HG03064 (cell line): ENCODE data around the gene DNAH8.

Experiments used
- ATAC-seq: cut with Tn5 transposase; IDR thresholded peaks from one replicate; pipeline ENCODE4 v1.9.1; 2021; ENCODE audit warnings: low read depth; ENCODE audit not compliant: unreplicated experiment

DNAH8 gene

GRCh38 chr6:38701551-38701950 is 13.6 kb upstream of the DNAH8 start:
- ATAC-seq = no peak

- peak; percentile 99 for ATAC-seq
Measured at GRCh38 chr6:38702558-38703397, 12.3 kb upstream of the DNAH8 start, which contains the start of gene GLO1. Gene GLO1 (minus strand): TSS chr6:38703145. CDS start chr6:38703054, 91 bp downstream.

- ATAC-seq = no peak
Measured at GRCh38 chr6:38703949-38704590, 11.0 kb upstream of the DNAH8 start.

- ATAC-seq = no peak
Measured at GRCh38 chr6:38705924-38706323, 9.2 kb upstream of the DNAH8 start.

- ATAC-seq = no peak
Measured at GRCh38 chr6:38708496-38708895, 6.6 kb upstream of the DNAH8 start.

GRCh38 chr6:38713812-38714211 is 1.3 kb upstream of the DNAH8 start:
- no peak for ATAC-seq

GRCh38 chr6:38714239-38715015 is 684 bp upstream of the DNAH8 start:
- no peak for ATAC-seq

GRCh38 chr6:38716825-38717224 is 1.7 kb downstream of the DNAH8 start:
- ATAC-seq = no peak

- ATAC-seq = no peak
Measured at GRCh38 chr6:38719358-38719757, 4.2 kb downstream of the DNAH8 start.

GRCh38 chr6:38720295-38720694 is 5.2 kb downstream of the DNAH8 start:
- no peak for ATAC-seq

- ATAC-seq = no peak
Measured at GRCh38 chr6:38722038-38722437, 6.9 kb downstream of the DNAH8 start.

- no peak for ATAC-seq
Measured at GRCh38 chr6:38722727-38723334, 7.7 kb downstream of the DNAH8 start.

- ATAC-seq = no peak
Measured at GRCh38 chr6:38723783-38724182, 8.7 kb downstream of the DNAH8 start.

- no peak for ATAC-seq
Measured at GRCh38 chr6:38724343-38724742, 9.2 kb downstream of the DNAH8 start.

GRCh38 chr6:38725414-38726183 is 10.5 kb downstream of the DNAH8 start:
- ATAC-seq = no peak

- no peak for ATAC-seq
Measured at GRCh38 chr6:38728203-38728602, 13.1 kb downstream of the DNAH8 start.

- ATAC-seq = no peak
Measured at GRCh38 chr6:38730140-38730862, 15.2 kb downstream of the DNAH8 start.

GRCh38 chr6:38736951-38737350 is 21.8 kb downstream of the DNAH8 start:
- ATAC-seq = no peak

- no peak for ATAC-seq
Measured at GRCh38 chr6:38738261-38738660, 23.1 kb downstream of the DNAH8 start.
